ENCODE data around the gene ENTPD1.

GRCh38 chr10:95872158-95872711, 116.3 kb downstream of the ENTPD1 start:
- no peak for TF ChIP-seq CTCF (conservative IDR thresholded peaks at IDR 0.05; ENCODE audit: low read depth, low read length)
- TF ChIP-seq EZH2 (IDR thresholded peaks at IDR 0.05; ENCODE audit: borderline replicate concordance, low read depth, low read length, poor library complexity, severe bottlenecking) = no peak
